Right atrium auricular region (tissue), 2 donors: ENCODE data around the gene RSBN1. TPM values are rescaled to one million over a fixed set of nuclear protein-coding genes. Genes with fewer than 3 reads are reported as not detected.
"Not testable (repeated sequence)": the region's sequence is repeated elsewhere in the genome, so short reads cannot be mapped to it uniquely, and the experiment has no call there.

ENCODE experiments used
- DNase-seq: peaks from one replicate; pipeline ENCODE4 v3.0.0-alpha.2; 2019; ENCODE audit warnings: low spot score
- H3K27ac ChIP-seq, 2 donors: fragments of 200-600 bp; sonication (generic); 1 replicate in 1 of 2; 2 replicates in 1 of 2; pipeline ENCODE4 v1.5.1; 2016 to 2019
- H3K27me3 ChIP-seq, 2 donors: fragments of 200-600 bp; sonication (generic); one replicate each; pipeline versions ENCODE4 v1.5.1 to v1.6.0; 2017 to 2019
- H3K36me3 ChIP-seq: fragments of 200-600 bp; sonication (generic); one replicate; pipeline ENCODE4 v1.5.1; 2016
- H3K4me1 ChIP-seq, 2 donors: fragments of 200-600 bp; sonication (generic); one replicate each; pipeline versions ENCODE4 v1.5.1 to v1.6.0; 2017 to 2019
- H3K4me3 ChIP-seq, 2 donors: fragments of 200-600 bp; sonication (generic); 1 replicate in 1 of 2; 2 replicates in 1 of 2; pipeline ENCODE4 v1.5.1; 2017 to 2019; ENCODE audit warnings: mild to moderate bottlenecking in 1 of 2, moderate library complexity in 1 of 2
- H3K9me3 ChIP-seq, 2 donors: fragments of 200-600 bp; sonication (generic); one replicate each; pipeline ENCODE4 v1.5.1; 2019
- total RNA-seq, 2 donors: library from RNA; depleted of rRNA; stranded (reverse); fragments of >200 nt; gene quantifications; one replicate each; pipeline ENCODE4 v1.1.0, GENCODE V29; 2016
- TF ChIP-seq, protein P1 (sequence below), 2 donors: fragments of 200-600 bp; sonication (generic); IDR thresholded peaks; one replicate each; pipeline ENCODE4 v1.5.1; 2019; ENCODE audit warnings: antibody characterized with exemption in 2 of 2

The RSBN1 gene
- total RNA-seq, 2 donors from 2014 or later = 9.6 to 13.9 TPM

- no peaks in the 10 kb centered on the region for H3K4me1 ChIP-seq
- no peaks in the 10 kb centered on the region for H3K27me3 ChIP-seq
- no peak overlapping the region for H3K4me3 ChIP-seq
- H3K27ac ChIP-seq = no peak overlapping the region
- H3K36me3 ChIP-seq = no peaks in the 10 kb centered on the region
- no peaks in the 10 kb centered on the region for H3K9me3 ChIP-seq
- TF ChIP-seq, protein P1, sequence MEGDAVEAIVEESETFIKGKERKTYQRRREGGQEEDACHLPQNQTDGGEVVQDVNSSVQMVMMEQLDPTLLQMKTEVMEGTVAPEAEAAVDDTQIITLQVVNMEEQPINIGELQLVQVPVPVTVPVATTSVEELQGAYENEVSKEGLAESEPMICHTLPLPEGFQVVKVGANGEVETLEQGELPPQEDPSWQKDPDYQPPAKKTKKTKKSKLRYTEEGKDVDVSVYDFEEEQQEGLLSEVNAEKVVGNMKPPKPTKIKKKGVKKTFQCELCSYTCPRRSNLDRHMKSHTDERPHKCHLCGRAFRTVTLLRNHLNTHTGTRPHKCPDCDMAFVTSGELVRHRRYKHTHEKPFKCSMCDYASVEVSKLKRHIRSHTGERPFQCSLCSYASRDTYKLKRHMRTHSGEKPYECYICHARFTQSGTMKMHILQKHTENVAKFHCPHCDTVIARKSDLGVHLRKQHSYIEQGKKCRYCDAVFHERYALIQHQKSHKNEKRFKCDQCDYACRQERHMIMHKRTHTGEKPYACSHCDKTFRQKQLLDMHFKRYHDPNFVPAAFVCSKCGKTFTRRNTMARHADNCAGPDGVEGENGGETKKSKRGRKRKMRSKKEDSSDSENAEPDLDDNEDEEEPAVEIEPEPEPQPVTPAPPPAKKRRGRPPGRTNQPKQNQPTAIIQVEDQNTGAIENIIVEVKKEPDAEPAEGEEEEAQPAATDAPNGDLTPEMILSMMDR (IDR thresholded peaks at IDR 0.05) = no peak
- DNase-seq = no peak
Measured at GRCh38 chr1:113858418-113858817, 46.1 kb upstream of the RSBN1 start.

GRCh38 chr1:113857776-113858175, 45.5 kb upstream of the RSBN1 start:
- Histone ChIP-seq H3K4me3 (no peak overlapping the region), H3K27me3 (no peaks in the 10 kb centered on the region), H3K36me3 (no peaks in the 10 kb centered on the region), H3K27ac (no peak overlapping the region), H3K9me3 (no peaks in the 10 kb centered on the region), H3K4me1 (no peaks in the 10 kb centered on the region)
- DNase-seq = no peak
- TF ChIP-seq, protein P1 (IDR thresholded peaks at IDR 0.05) = no peak

DNA sequence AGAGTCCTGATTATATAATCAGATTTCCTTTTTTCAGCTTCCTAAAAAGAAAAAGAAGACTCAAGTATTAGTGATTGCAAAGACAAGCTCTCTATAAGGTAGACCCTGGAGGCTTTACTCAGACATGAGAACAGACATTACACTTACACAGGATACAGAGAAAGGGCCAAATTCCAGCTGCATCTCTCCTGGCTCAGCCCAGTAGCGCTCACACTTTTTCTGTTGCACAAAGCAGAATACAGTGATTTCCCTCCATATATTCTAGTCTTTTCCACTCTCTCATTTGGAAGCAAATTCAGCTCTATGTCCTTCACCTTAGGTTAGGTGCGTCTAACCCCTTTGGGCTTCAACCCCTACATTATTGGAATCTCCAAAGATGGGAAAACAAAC, 44.1 kb upstream of the RSBN1 start:
- H3K27ac ChIP-seq = no peak overlapping the region
- DNase-seq = no peak
- H3K4me1 ChIP-seq = no peaks in the 10 kb centered on the region
- H3K36me3 ChIP-seq = no peaks in the 10 kb centered on the region
- TF ChIP-seq, protein P1 (IDR thresholded peaks at IDR 0.05) = no peak
- no peaks in the 10 kb centered on the region for H3K27me3 ChIP-seq
- H3K4me3 ChIP-seq = no peak overlapping the region
- no peaks in the 10 kb centered on the region for H3K9me3 ChIP-seq

DNA sequence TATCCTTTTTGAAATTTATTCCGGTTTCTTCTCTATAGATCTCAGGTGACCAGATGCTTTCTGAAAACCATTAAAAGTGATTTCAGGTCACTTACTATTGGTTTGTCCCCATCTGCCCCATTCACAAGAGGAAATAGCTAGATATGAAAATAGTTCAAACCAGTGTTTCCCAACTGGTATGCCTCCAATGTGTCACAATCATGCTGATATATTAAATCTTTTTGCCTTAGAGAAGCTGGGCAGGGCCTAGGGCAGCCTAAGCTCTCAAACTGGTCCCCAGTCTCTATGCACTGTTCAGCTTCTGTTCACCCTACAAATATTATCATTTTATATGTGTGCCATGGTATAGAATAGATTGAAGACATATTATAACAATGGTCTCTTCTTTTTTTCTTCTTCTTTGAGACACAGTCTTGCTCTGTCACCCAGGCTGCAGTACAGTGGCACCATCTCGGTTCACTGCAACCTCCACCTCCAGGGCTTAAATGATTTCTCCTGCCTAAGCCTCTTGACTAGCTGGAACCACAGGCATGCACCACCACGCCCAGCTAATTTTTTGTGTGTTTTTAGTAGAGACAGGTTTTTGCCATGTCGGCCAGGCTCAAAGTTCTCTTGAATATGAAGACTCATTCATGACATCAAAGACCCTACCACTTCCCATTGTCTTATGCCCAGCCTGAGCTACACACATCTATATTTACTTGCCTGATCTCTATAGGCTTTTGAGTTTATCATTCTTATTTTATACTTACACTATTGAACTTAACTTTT, 43.5 kb upstream of the RSBN1 start:
- H3K36me3 ChIP-seq = no peaks in the 10 kb centered on the region
- no peaks in the 10 kb centered on the region for H3K9me3 ChIP-seq
- no peaks in the 10 kb centered on the region for H3K27me3 ChIP-seq
- TF ChIP-seq, protein P1 (IDR thresholded peaks at IDR 0.05) = no peak
- DNase-seq = no peak
- H3K4me1 ChIP-seq = no peaks in the 10 kb centered on the region
- no peak overlapping the region for H3K4me3 ChIP-seq
- no peak overlapping the region for H3K27ac ChIP-seq

GRCh38 chr1:113854234-113854633, 42.0 kb upstream of the RSBN1 start:
- no peaks in the 10 kb centered on the region for H3K27me3 ChIP-seq
- TF ChIP-seq, protein P1 (IDR thresholded peaks at IDR 0.05) = no peak

GRCh38 chr1:113852694-113853093, 40.4 kb upstream of the RSBN1 start:
- not testable (repeated sequence) for H3K4me1 ChIP-seq, H3K4me3 ChIP-seq, H3K27ac ChIP-seq

More at GRCh38 chr1:113854234-113854633, 42.0 kb upstream of the RSBN1 start:
- no peaks in the 10 kb centered on the region for H3K9me3 ChIP-seq
- no peak overlapping the region for H3K4me3 ChIP-seq
- DNase-seq = no peak
- H3K27ac ChIP-seq = no peak overlapping the region
- no peaks in the 10 kb centered on the region for H3K36me3 ChIP-seq
- no peaks in the 10 kb centered on the region for H3K4me1 ChIP-seq

More at GRCh38 chr1:113852694-113853093, 40.4 kb upstream of the RSBN1 start:
- H3K9me3 ChIP-seq, DNase-seq, H3K27me3 ChIP-seq, H3K36me3 ChIP-seq: not testable (repeated sequence)
